Smooth muscle cell (in vitro differentiated cells): Measurements from ENCODE around the gene KCNMA1. TPM values are rescaled to one million over a fixed set of nuclear protein-coding genes. Genes with fewer than 3 reads are reported as not detected.
A peak's percentile ranks its signal among the peaks of the same experiment; 100 is the strongest.

ENCODE experiments used
- DNase-seq: peaks from one replicate; lab custom pipeline; 2025; ENCODE audit not compliant: unreplicated experiment; lab: John Stamatoyannopoulos, UW
- H2AFZ ChIP-seq: fragments of 200-600 bp; sonication (generic); 2 replicates; pipeline ENCODE4 v1.6.0; 2016; ENCODE audit warnings: antibody characterized with exemption, low read depth, mild to moderate bottlenecking
- H3F3A ChIP-seq: fragments of 200-600 bp; sonication (generic); 2 replicates; pipeline ENCODE4 v1.6.0; 2017; ENCODE audit warnings: antibody characterized with exemption, low read depth
- H3K27ac ChIP-seq: fragments of 200-600 bp; sonication (generic); 2 replicates; pipeline ENCODE4 v1.5.1; 2016; ENCODE audit warnings: low read depth, mild to moderate bottlenecking
- H3K27me3 ChIP-seq: fragments of 200-600 bp; sonication (generic); 2 replicates; pipeline ENCODE4 v1.6.1; 2016; ENCODE audit warnings: low read depth, mild to moderate bottlenecking
- H3K36me3 ChIP-seq: fragments of 200-600 bp; sonication (generic); 2 replicates; pipeline ENCODE4 v1.5.1; 2016; ENCODE audit warnings: low read depth
- H3K4me1 ChIP-seq: fragments of 200-600 bp; sonication (generic); 2 replicates; pipeline ENCODE4 v1.5.1; 2016; ENCODE audit warnings: low read depth
- H3K4me2 ChIP-seq: fragments of 200-600 bp; sonication (generic); 2 replicates; pipeline ENCODE4 v1.6.0; 2016; ENCODE audit warnings: mild to moderate bottlenecking
- H3K4me3 ChIP-seq: fragments of 200-600 bp; sonication (generic); 2 replicates; pipeline ENCODE4 v1.5.1; 2016; ENCODE audit warnings: mild to moderate bottlenecking
- H3K79me2 ChIP-seq: fragments of 200-600 bp; sonication (generic); 2 replicates; pipeline ENCODE4 v1.6.0; 2016; ENCODE audit warnings: low read depth, mild to moderate bottlenecking
- H3K9ac ChIP-seq: fragments of 200-600 bp; sonication (generic); 2 replicates; pipeline ENCODE4 v1.6.0; 2016; ENCODE audit warnings: low read depth
- H3K9me3 ChIP-seq: fragments of 200-600 bp; sonication (generic); replicated peaks from 2 replicates; pipeline ENCODE4 v1.5.1; 2016; ENCODE audit warnings: low read depth
- H4K20me1 ChIP-seq: fragments of 200-600 bp; sonication (generic); 2 replicates; pipeline ENCODE4 v1.6.0; 2016; ENCODE audit warnings: low read depth
- WGBS: methylation state at CpG from one replicate; pipeline ENCODE4 v1.1.7; 2016; ENCODE audit warnings: low lambda C conversion rate; 5-methylcytosine and 5-hydroxymethylcytosine counted together
- polyA plus RNA-seq: library from polyadenylated mRNA; unstranded; fragments of >200 nt; fragmentation: Nextera tagmentation; extraction: Ambion mirVana; gene quantifications from 2 replicates; pipeline ENCODE4 v1.2.1, GENCODE V29; 2016
- total RNA-seq: library from RNA; depleted of rRNA; stranded (reverse); fragments of >200 nt; gene quantifications from 2 replicates; pipeline ENCODE4 v1.2.3, GENCODE V29; 2014
- TF ChIP-seq, protein P1 (sequence below): fragments of 200-600 bp; sonication (generic); IDR thresholded peaks from 2 replicates; pipeline ENCODE4 v1.5.1; 2017; ENCODE audit warnings: borderline replicate concordance, mild to moderate bottlenecking, antibody characterized with exemption; ENCODE audit not compliant: insufficient read depth, poor library complexity, severe bottlenecking

Gene KCNMA1
- total and polyA plus RNA-seq, 2 experiments from 2014 or later: 9.1 to 23.4 TPM

DNA sequence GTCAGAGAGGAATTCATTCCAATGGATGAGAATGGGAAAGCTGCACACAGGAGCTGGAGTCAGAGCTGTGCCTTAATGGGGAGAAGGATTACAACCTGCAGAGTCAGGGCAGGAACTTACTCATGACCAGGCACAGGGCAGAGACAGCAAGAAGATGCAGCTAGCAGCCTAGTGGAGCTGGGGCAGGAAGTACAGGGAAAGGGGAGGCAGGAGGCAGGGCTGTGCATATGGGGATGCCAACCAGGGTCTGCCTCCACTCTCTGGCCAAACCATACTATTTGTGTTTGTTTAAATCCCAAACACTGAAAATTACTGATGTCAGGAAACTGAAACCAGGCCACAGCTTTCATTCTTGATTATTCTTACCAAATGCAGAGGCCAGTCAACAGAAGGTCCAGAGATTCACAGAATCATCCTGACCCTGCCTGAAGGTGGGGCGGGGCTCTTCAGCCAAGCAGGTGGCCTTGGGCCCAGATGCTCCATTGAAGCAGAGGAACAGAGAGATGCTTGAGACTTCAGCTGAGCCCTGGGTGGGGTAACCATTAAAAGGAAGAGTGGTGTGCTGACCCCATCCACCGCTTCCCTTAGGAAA lies 461.9 kb downstream of the KCNMA1 start:
- 97% methylated on average over 2 of the region's 2 CpGs for WGBS
- H3K4me2 ChIP-seq: no peak overlapping the region

DNA sequence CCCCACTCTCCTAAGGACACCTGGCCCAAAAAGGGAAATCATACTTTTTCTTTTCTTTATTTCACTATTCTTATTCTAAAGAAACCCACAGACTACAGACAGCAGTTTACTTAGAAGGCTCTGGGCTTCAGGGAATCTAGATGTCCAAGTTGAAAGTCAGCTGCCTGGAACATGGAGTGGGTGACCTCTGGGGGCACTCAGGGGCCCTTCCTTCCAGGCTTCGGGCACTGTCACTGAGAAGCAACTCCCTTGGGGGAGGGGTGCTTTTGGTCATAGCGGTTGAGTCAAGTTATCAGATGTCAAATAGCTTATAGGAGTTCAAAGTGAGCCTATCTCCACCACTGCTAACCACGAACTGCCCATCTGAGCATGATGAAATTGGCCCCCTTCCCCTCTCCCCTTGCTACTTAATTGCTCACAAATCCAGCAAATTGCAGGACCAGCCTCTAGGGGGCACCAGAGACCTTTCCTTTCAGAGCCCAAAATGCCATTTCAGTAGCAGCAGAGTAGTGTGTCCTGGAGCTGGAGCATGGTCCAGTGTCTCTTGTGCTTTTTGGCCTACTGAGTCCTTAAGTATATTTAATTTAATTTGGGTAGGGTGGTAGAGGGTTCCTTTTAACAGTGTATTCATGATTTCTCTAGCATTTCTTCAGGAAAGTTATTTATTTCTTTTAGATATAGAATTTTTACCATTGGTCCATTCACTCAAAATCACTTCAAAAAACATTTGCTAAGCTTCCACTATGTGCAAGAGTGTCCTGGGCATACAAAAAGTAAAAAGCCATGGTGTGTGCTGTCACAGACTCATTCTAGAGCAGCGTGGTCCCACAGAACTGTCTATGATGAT lies 463.8 kb downstream of the KCNMA1 start:
- no peak overlapping the region for H3K9ac ChIP-seq
- TF ChIP-seq, protein P1, sequence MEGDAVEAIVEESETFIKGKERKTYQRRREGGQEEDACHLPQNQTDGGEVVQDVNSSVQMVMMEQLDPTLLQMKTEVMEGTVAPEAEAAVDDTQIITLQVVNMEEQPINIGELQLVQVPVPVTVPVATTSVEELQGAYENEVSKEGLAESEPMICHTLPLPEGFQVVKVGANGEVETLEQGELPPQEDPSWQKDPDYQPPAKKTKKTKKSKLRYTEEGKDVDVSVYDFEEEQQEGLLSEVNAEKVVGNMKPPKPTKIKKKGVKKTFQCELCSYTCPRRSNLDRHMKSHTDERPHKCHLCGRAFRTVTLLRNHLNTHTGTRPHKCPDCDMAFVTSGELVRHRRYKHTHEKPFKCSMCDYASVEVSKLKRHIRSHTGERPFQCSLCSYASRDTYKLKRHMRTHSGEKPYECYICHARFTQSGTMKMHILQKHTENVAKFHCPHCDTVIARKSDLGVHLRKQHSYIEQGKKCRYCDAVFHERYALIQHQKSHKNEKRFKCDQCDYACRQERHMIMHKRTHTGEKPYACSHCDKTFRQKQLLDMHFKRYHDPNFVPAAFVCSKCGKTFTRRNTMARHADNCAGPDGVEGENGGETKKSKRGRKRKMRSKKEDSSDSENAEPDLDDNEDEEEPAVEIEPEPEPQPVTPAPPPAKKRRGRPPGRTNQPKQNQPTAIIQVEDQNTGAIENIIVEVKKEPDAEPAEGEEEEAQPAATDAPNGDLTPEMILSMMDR: peak; percentile 97
- H2AFZ ChIP-seq: no peak overlapping the region
- no peaks in the 10 kb centered on the region for H4K20me1 ChIP-seq
- WGBS: 34% methylated on average over 4 of the region's 4 CpGs
- no peak overlapping the region for H3K27ac ChIP-seq
- H3K4me2 ChIP-seq: no peak overlapping the region
- H3K27me3 ChIP-seq: no peaks in the 10 kb centered on the region
- H3K79me2 ChIP-seq: no peaks in the 10 kb centered on the region
- no peak overlapping the region for H3K4me3 ChIP-seq
- DNase-seq: peak; percentile 46
- H3K9me3 ChIP-seq: no peaks in the 10 kb centered on the region
- H3K36me3 ChIP-seq: no peaks in the 10 kb centered on the region
- no peaks in the 10 kb centered on the region for H3F3A ChIP-seq
- H3K4me1 ChIP-seq: no peaks in the 10 kb centered on the region

More for the DNA sequence above, 461.9 kb downstream of the KCNMA1 start:
- TF ChIP-seq, protein P1: no peak
- no peaks in the 10 kb centered on the region for H3K4me1 ChIP-seq
- H2AFZ ChIP-seq: no peak overlapping the region
- H3K9me3 ChIP-seq: no peaks in the 10 kb centered on the region
- H3K79me2 ChIP-seq: no peaks in the 10 kb centered on the region
- DNase-seq: no peak
- H3K4me3 ChIP-seq: no peak overlapping the region
- no peaks in the 10 kb centered on the region for H3K27me3 ChIP-seq
- H3F3A ChIP-seq: no peaks in the 10 kb centered on the region
- no peak overlapping the region for H3K27ac ChIP-seq
- H4K20me1 ChIP-seq: no peaks in the 10 kb centered on the region
- no peaks in the 10 kb centered on the region for H3K36me3 ChIP-seq
- H3K9ac ChIP-seq: no peak overlapping the region

DNA sequence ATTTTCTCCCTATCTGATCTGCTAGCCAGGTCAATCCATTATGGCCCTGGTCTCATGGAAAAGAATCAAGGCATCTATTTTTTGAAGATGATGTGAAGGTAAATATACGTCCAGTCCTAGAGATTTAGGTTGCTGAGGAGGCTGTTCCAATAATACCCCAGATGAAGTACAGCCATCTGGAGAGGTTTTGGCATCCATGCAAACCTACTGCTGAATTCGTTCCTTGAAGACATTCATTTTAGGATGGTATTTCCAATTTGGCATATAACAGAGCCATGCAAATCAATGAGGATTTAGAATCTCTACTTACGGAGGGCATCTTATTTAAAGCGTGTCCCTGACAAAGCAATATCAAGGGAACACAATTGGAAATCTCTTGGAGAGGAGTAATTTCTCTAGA lies 465.5 kb downstream of the KCNMA1 start:
- Histone ChIP-seq H3K4me1 (no peaks in the 10 kb centered on the region), H3F3A (no peaks in the 10 kb centered on the region), H2AFZ (no peak overlapping the region), H3K27me3 (no peaks in the 10 kb centered on the region), H3K27ac (no peak overlapping the region), H3K4me2 (no peak overlapping the region), H3K79me2 (no peaks in the 10 kb centered on the region), H3K36me3 (no peaks in the 10 kb centered on the region), H3K4me3 (no peak overlapping the region), H4K20me1 (no peaks in the 10 kb centered on the region), H3K9ac (no peak overlapping the region), H3K9me3 (no peaks in the 10 kb centered on the region)
- WGBS: 97% methylated on average over 4 of the region's 4 CpGs
- DNase-seq: no peak
- TF ChIP-seq, protein P1: no peak

DNA sequence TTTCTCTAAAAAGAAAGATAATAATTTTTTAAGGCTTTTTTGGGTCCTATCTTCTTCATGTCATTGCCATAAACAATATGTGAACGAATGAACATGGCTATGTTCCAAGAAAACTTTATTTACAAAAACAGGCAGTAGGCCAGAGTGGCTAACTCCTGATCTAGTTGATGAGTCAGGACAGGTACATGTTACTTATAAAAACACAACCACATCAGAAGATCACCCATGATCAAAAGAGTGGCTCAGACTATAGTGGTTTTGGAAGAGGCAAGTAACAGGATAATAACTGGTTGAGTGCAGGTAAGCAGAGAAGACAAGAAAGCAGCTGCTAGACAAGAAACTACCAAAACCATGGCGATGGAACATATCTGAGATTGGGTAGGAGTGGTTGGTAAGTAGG lies 468.7 kb downstream of the KCNMA1 start:
- H4K20me1 ChIP-seq: no peaks in the 10 kb centered on the region
- no peak overlapping the region for H3K4me3 ChIP-seq
- no peak overlapping the region for H3K4me2 ChIP-seq
- DNase-seq: no peak
- no peaks in the 10 kb centered on the region for H3K36me3 ChIP-seq
- 39% methylated on average over 2 of the region's 2 CpGs for WGBS
- H3K4me1 ChIP-seq: peaks cover 7% of the 10 kb centered on the region
- H3K79me2 ChIP-seq: no peaks in the 10 kb centered on the region
- H3K27me3 ChIP-seq: no peaks in the 10 kb centered on the region
- no peak overlapping the region for H3K9ac ChIP-seq
- no peaks in the 10 kb centered on the region for H3K9me3 ChIP-seq
- H3F3A ChIP-seq: peaks cover 6% of the 10 kb centered on the region
- H3K27ac ChIP-seq: no peak overlapping the region
- TF ChIP-seq, protein P1: no peak
- no peak overlapping the region for H2AFZ ChIP-seq
